Breast epithelium (tissue), 3 donors: ENCODE data around the gene KCND2.

Experiments
- POLR2A ChIP-seq: fragments of 450-650 bp; IDR thresholded peaks from one replicate; pipeline ENCODE4 v1.6.1; 2016; ENCODE audit warnings: antibody characterized with exemption, mild to moderate bottlenecking, moderate library complexity
- TF ChIP-seq, protein P1 (sequence below), 3 donors: fragments of 450-650 bp; IDR thresholded peaks; one replicate each; pipeline ENCODE4 v1.5.1; 2016 to 2017; ENCODE audit warnings: antibody characterized with exemption in 3 of 3, mild to moderate bottlenecking in 3 of 3, moderate library complexity in 3 of 3

DNA sequence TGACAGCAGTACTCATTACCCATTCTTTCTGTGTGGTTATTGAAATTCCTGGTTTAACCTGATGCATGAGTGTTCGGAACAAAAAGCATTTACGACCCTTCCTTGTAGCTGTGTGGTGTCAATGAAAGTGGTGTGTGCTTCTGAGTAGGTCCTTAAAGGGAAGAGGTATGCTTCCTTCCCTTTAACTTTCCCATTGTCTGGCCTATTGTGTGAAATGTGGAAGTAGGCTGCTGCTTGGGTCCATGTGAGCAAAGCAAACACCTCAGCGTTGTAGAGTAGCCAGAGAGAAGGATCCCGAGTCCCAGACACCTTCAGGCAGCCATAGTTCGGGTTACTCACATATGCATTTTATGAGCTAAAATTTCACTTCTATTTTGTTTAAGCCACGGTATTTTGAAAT lies 510.3 kb downstream of the KCND2 start:
- TF ChIP-seq, protein P1, sequence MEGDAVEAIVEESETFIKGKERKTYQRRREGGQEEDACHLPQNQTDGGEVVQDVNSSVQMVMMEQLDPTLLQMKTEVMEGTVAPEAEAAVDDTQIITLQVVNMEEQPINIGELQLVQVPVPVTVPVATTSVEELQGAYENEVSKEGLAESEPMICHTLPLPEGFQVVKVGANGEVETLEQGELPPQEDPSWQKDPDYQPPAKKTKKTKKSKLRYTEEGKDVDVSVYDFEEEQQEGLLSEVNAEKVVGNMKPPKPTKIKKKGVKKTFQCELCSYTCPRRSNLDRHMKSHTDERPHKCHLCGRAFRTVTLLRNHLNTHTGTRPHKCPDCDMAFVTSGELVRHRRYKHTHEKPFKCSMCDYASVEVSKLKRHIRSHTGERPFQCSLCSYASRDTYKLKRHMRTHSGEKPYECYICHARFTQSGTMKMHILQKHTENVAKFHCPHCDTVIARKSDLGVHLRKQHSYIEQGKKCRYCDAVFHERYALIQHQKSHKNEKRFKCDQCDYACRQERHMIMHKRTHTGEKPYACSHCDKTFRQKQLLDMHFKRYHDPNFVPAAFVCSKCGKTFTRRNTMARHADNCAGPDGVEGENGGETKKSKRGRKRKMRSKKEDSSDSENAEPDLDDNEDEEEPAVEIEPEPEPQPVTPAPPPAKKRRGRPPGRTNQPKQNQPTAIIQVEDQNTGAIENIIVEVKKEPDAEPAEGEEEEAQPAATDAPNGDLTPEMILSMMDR (IDR thresholded peaks at IDR 0.05), result no peak
- TF ChIP-seq POLR2A, result no peak
